OCI-LY3 (cell line): ENCODE data around the gene ENO3.
"Not testable (repeated sequence)": the region's sequence is repeated elsewhere in the genome, so short reads cannot be mapped to it uniquely, and the experiment has no call there.

Experiments
- H2AFZ ChIP-seq: fragments of 200-600, 300-600 bp; shearing (Covaris generic); 2 replicates; pipeline ENCODE4 v1.6.0; 2014; ENCODE audit warnings: antibody characterized with exemption, low read depth, low read length
- H3K27ac ChIP-seq: fragments of 200-600, 300-600 bp; sonication (generic); 2 replicates; pipeline ENCODE4 v1.5.1; 2014; ENCODE audit warnings: mild to moderate bottlenecking, low read length, moderate library complexity, mixed read lengths
- H3K27me3 ChIP-seq: fragments of 200-600, 300-600 bp; sonication (generic); 2 replicates; pipeline ENCODE4 v1.6.1; 2014; ENCODE audit warnings: low read depth, low read length, mixed read lengths
- H3K36me3 ChIP-seq: fragments of 200-600, 300-600 bp; sonication (generic); replicated peaks from 2 replicates; pipeline ENCODE3; 2014; ENCODE audit warnings: low read depth, low read length, mixed read lengths
- H3K4me1 ChIP-seq: fragments of 300-600, 200-600 bp; sonication (generic); 2 replicates; pipeline ENCODE4 v1.6.1; 2014; ENCODE audit warnings: low read length, mixed read lengths
- H3K4me2 ChIP-seq: fragments of 200-600, 300-600 bp; sonication (generic); 2 replicates; pipeline ENCODE4 v1.6.1; 2014; ENCODE audit warnings: low read length, mixed read lengths
- H3K4me3 ChIP-seq: fragments of 300-600, 200-600 bp; sonication (generic); 2 replicates; pipeline ENCODE4 v1.5.1; 2014; ENCODE audit warnings: antibody characterized with exemption, mild to moderate bottlenecking, low read length, moderate library complexity
- H3K79me2 ChIP-seq: fragments of 300-600, 200-600 bp; shearing (Covaris generic); 2 replicates; pipeline ENCODE4 v1.6.1; 2014; ENCODE audit warnings: mild to moderate bottlenecking, low read length, mixed read lengths
- H3K9ac ChIP-seq: fragments of 300-600, 200-600 bp; shearing (Covaris generic); 2 replicates; pipeline ENCODE4 v1.6.0; 2014; ENCODE audit warnings: mild to moderate bottlenecking, low read length, moderate library complexity
- H3K9me3 ChIP-seq: fragments of 200-600, 300-600 bp; shearing (Covaris generic); 2 replicates; pipeline ENCODE4 v1.6.1; 2014; ENCODE audit warnings: low read length, mixed read lengths; ENCODE audit not compliant: insufficient read depth
- H4K20me1 ChIP-seq: fragments of 200-600, 300-600 bp; sonication (generic); 2 replicates; pipeline ENCODE4 v1.6.1; 2016; ENCODE audit warnings: low read length, mixed read lengths; ENCODE audit not compliant: insufficient read depth
- EZH2phosphoT487 ChIP-seq: fragments of 200-600 bp; shearing (Covaris generic); IDR thresholded peaks from 2 replicates; pipeline ENCODE4 v1.6.1; 2018; ENCODE audit warnings: antibody characterized with exemption, mixed run types, low read depth
- TF ChIP-seq, protein P1 (sequence below): fragments of 200-600, 300-600 bp; sonication (generic); IDR thresholded peaks from 2 replicates; pipeline ENCODE4 v1.5.1; 2014; ENCODE audit warnings: antibody characterized with exemption, low read length, low read depth

ENO3 gene

DNA sequence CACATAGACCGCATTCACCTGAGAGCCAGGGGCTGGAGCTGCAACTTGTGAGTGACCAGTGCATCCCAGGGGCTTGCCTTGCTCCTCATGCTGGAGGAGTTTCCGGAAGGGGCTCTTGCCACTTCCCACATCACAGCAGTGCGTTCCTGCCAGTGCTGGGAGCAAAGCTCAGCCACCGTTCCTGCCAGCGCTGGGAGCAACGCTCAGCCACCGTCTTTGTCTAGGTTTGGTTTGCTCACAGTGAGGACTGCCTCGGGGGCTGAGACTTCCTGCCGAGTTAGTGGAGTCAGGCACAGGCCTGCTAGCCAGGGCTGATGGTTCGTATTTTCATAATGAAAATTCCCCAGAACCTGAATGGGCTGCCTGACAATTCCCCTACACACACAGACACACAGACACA lies 42.6 kb upstream of the ENO3 start:
- Histone ChIP-seq H3K36me3 (no peaks in the 10 kb centered on the region), H3K4me1 (peaks cover 9% of the 10 kb centered on the region), H3K79me2 (no peaks in the 10 kb centered on the region), H2AFZ (no peak overlapping the region), H3K4me2 (no peak overlapping the region), H3K4me3 (no peak overlapping the region), H4K20me1 (no peaks in the 10 kb centered on the region), H3K27ac (no peak overlapping the region), H3K9ac (no peak overlapping the region), H3K9me3 (no peaks in the 10 kb centered on the region), H3K27me3 (no peaks in the 10 kb centered on the region)
- TF ChIP-seq EZH2phosphoT487: no peak
- TF ChIP-seq, protein P1, sequence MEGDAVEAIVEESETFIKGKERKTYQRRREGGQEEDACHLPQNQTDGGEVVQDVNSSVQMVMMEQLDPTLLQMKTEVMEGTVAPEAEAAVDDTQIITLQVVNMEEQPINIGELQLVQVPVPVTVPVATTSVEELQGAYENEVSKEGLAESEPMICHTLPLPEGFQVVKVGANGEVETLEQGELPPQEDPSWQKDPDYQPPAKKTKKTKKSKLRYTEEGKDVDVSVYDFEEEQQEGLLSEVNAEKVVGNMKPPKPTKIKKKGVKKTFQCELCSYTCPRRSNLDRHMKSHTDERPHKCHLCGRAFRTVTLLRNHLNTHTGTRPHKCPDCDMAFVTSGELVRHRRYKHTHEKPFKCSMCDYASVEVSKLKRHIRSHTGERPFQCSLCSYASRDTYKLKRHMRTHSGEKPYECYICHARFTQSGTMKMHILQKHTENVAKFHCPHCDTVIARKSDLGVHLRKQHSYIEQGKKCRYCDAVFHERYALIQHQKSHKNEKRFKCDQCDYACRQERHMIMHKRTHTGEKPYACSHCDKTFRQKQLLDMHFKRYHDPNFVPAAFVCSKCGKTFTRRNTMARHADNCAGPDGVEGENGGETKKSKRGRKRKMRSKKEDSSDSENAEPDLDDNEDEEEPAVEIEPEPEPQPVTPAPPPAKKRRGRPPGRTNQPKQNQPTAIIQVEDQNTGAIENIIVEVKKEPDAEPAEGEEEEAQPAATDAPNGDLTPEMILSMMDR: no peak

DNA sequence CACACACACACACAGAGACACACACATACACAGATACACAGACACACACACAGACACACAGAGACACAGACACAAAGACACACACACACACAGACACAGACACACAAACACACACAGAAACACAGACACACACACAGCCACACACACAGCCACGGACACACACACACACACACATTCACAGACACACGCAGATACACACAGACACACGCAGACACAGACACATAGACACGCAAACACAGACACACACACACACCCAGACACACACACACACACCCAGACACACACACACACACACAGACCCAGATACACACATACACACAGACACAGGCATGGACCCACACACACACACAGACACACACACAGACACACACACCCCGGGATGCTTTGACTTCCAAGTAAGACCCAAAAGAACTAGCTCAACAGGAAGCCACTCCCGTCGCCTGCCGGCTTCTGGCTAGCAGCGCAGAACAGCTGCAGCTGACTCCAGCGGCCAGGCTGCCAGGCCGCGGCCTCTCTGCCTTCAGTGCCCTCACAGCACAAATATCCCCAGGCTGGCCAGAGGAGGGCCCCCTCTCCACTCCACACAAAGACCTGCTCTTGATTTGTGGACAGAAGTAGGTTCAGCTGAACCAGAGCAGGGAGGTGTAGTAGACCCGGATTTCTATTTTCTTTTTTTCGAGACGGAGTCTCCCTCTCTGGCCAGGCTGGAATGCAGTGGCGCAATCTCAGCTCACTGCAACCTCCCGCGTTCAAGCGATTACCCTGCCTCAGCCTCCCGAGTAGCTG lies 42.0 kb upstream of the ENO3 start:
- H3K9me3 ChIP-seq: no peaks in the 10 kb centered on the region
- no peak overlapping the region for H3K9ac ChIP-seq
- no peaks in the 10 kb centered on the region for H4K20me1 ChIP-seq
- TF ChIP-seq, protein P1: peak; percentile 57
- TF ChIP-seq EZH2phosphoT487: no peak
- no peaks in the 10 kb centered on the region for H3K27me3 ChIP-seq
- H3K79me2 ChIP-seq: no peaks in the 10 kb centered on the region
- peak overlapping the region; percentile 17; the same call in 1 of the 2 replicates for H3K4me2 ChIP-seq
- no peak overlapping the region for H3K4me3 ChIP-seq
- H3K27ac ChIP-seq: no peak overlapping the region
- 0 out of 2 replicates have a peak overlapping the region, but pooled peaks have one; percentile 15 for H2AFZ ChIP-seq
- no peaks in the 10 kb centered on the region for H3K36me3 ChIP-seq
- peaks cover 4% of the 10 kb centered on the region; the same call in 1 of the 2 replicates for H3K4me1 ChIP-seq

DNA sequence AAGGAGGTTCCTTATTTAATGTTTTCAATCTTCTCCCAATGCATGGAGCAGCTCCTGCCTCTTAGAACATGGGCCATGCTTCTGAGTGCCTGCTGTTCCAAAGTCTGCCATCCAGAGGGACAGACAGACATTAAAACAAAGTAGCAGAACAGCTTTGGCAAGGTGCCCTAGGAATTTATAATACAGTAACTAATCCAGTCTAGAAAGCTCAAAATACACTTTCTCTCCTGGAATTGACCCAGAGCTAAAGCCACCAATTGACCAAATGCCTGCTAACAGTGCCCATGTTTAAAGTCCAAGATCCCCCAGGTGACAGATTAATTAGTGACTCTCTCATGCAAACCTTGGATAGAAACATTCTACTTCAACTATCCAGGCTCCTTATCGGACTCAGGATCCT lies 36.9 kb upstream of the ENO3 start:
- no peak overlapping the region for H3K27ac ChIP-seq

DNA sequence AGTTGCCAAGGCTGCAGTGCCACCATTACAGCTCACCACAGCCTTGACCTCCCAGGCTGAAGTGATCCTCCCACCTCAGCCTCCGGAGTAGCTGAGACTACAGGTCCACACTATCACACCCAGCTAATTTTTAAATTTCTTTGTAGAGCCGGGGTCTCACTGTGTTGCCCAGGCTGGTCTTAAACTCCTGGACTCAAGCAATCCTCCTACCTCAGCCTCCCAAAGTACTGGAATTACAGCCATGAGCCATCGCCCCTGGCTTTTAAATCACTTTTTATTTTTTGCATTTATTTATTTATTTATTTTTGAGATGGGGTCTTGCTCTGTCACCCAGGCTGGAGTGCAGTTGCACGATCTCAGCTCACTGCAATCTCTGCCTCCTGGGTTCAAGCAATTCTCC lies 36.4 kb upstream of the ENO3 start:
- H3K79me2 ChIP-seq, H3K36me3 ChIP-seq, H2AFZ ChIP-seq, H3K27me3 ChIP-seq, H3K9me3 ChIP-seq, H3K4me3 ChIP-seq, H4K20me1 ChIP-seq, H3K4me1 ChIP-seq, H3K4me2 ChIP-seq, H3K27ac ChIP-seq, H3K9ac ChIP-seq: not testable (repeated sequence)

More for the DNA sequence above, 36.9 kb upstream of the ENO3 start:
- Histone ChIP-seq H3K36me3 (no peaks in the 10 kb centered on the region), H3K9ac (no peak overlapping the region), H3K27me3 (no peaks in the 10 kb centered on the region), H3K4me3 (no peak overlapping the region), H4K20me1 (no peaks in the 10 kb centered on the region), H3K4me2 (no peak overlapping the region), H3K4me1 (no peaks in the 10 kb centered on the region), H2AFZ (no peak overlapping the region), H3K9me3 (no peaks in the 10 kb centered on the region), H3K79me2 (no peaks in the 10 kb centered on the region)
- TF ChIP-seq, protein P1: no peak
- no peak for TF ChIP-seq EZH2phosphoT487
